B cell (primary cell): ENCODE results near the gene SAMD4B. TPM values are rescaled to one million over a fixed set of nuclear protein-coding genes. Genes with fewer than 3 reads are reported as not detected.

Source experiments
- ATAC-seq: fragments of 200-7000 bp; cut with Tn5 transposase; one replicate; pipeline ENCODE4 v1.10.0; 2021; ENCODE audit warnings: low read depth, mild to moderate bottlenecking, moderate number of reproducible peaks, moderate library complexity
- CTCF ChIA-PET: fragments of 350-600 bp; sonication (Branson Sonifier 250); formaldehyde crosslinking; loops from one replicate; lab custom pipeline; 2021; ENCODE audit warnings: antibody characterized with exemption, inconsistent platforms; lab: Charles Lee
- POLR2A ChIA-PET: fragments of 350-600 bp; sonication (Branson Sonifier 250); formaldehyde crosslinking; loops from one replicate; lab custom pipeline; 2021; ENCODE audit warnings: antibody characterized with exemption; lab: Charles Lee
- DNase-seq: peaks from one replicate; pipeline ENCODE4 v3.0.0; 2013
- H2AFZ ChIP-seq: 2 replicates; pipeline ENCODE4 v1.6.1; 2012; ENCODE audit warnings: mild to moderate bottlenecking, low read depth, low read length; ENCODE audit not compliant: insufficient read depth, poor library complexity, severe bottlenecking
- H3K27ac ChIP-seq, 2 donors: 1 replicate in 1 of 2; 2 replicates in 1 of 2; pipeline ENCODE4 v1.5.1; 2012 to 2013; ENCODE audit warnings: low read length in 2 of 2, mild to moderate bottlenecking in 2 of 2, moderate library complexity in 1 of 2
- H3K27me3 ChIP-seq, 4 experiments: fragments of 200-600 bp in 1 of 4; sonication (generic) in 1 of 4; replicated peaks in 1 of 4; 1 replicate in 2 of 4; 2 replicates in 2 of 4; pipeline versions ENCODE4 v1.6.1 to v1.7.0; 2013 to 2016; ENCODE audit warnings: low read length in 3 of 4, mild to moderate bottlenecking in 2 of 4, mixed read lengths in 1 of 4, moderate library complexity in 1 of 4; ENCODE audit not compliant: insufficient read depth in 4 of 4, control insufficient read depth in 3 of 4; ENCODE audit errors: control extremely low read depth in 1 of 4
- H3K36me3 ChIP-seq, 2 experiments: replicated peaks in 1 of 2; 1 replicate in 1 of 2; 2 replicates in 1 of 2; pipeline versions ENCODE4 v1.6.1 to v1.7.1; 2013; ENCODE audit warnings: low read length in 1 of 2; ENCODE audit not compliant: insufficient read depth in 2 of 2, control insufficient read depth in 1 of 2; ENCODE audit errors: control extremely low read depth in 1 of 2, extremely low read depth in 1 of 2
- H3K4me1 ChIP-seq, 2 donors: fragments of 200-600 bp in 1 of 2; sonication (generic) in 1 of 2; 1 replicate in 1 of 2; 2 replicates in 1 of 2; pipeline versions ENCODE4 v1.5.1 to v1.6.1; 2013 to 2017; ENCODE audit warnings: low read length in 2 of 2; ENCODE audit not compliant: control insufficient read depth in 2 of 2, insufficient read depth in 2 of 2
- H3K4me2 ChIP-seq: replicated peaks from 2 replicates; pipeline ENCODE3; 2012; ENCODE audit warnings: mild to moderate bottlenecking, low read depth, low read length; ENCODE audit not compliant: poor library complexity, severe bottlenecking
- H3K4me3 ChIP-seq, 5 experiments: fragments of 200-600 bp in 1 of 5; sonication (generic) in 1 of 5; 1 replicate in 3 of 5; 2 replicates in 2 of 5; pipeline versions ENCODE4 v1.5.1 to v1.7.0; 2011 to 2016; ENCODE audit warnings: low read length in 4 of 5, mild to moderate bottlenecking in 4 of 5, low read depth in 2 of 5, control low read depth in 1 of 5, moderate library complexity in 1 of 5; ENCODE audit not compliant: insufficient read depth in 1 of 5; ENCODE audit errors: control extremely low read depth in 1 of 5, extremely low read depth in 1 of 5
- H3K79me2 ChIP-seq: fragments of 200-600 bp; sonication (generic); one replicate; pipeline ENCODE4 v1.6.0; 2016; ENCODE audit warnings: low read length; ENCODE audit not compliant: control insufficient read depth, insufficient read depth
- H3K9ac ChIP-seq: fragments of 200-600 bp; sonication (generic); 2 replicates; pipeline ENCODE4 v1.6.1; 2017; ENCODE audit warnings: mild to moderate bottlenecking, low read length, moderate library complexity
- H3K9me3 ChIP-seq, 3 donors: one replicate each; pipeline versions ENCODE4 v1.6.1 to v1.7.1; 2013; ENCODE audit warnings: low read length in 2 of 3; ENCODE audit not compliant: control insufficient read depth in 2 of 3, insufficient read depth in 1 of 3; ENCODE audit errors: control extremely low read depth in 1 of 3
- H4K20me1 ChIP-seq: 2 replicates; pipeline ENCODE4 v1.6.0; 2012; ENCODE audit warnings: mild to moderate bottlenecking, low read length; ENCODE audit not compliant: insufficient read depth, control insufficient read depth, poor library complexity, severe bottlenecking
- H3K27ac Mint-ChIP-seq: one replicate; pipeline ENCODE4 v1.8.0; 2021; ENCODE audit warnings: mixed read lengths
- H3K27me3 Mint-ChIP-seq: one replicate; pipeline ENCODE4 v1.8.0; 2021; ENCODE audit warnings: mixed read lengths
- H3K4me1 Mint-ChIP-seq: one replicate; pipeline ENCODE4 v1.8.0; 2021; ENCODE audit warnings: mixed read lengths
- H3K4me3 Mint-ChIP-seq: one replicate; pipeline ENCODE4 v1.8.0; 2021; ENCODE audit warnings: mixed read lengths
- H3K9me3 Mint-ChIP-seq: one replicate; pipeline ENCODE4 v1.8.0; 2022; ENCODE audit warnings: mixed read lengths; ENCODE audit not compliant: insufficient read depth
- CTCF ChIP-seq: fragments of 200-600 bp; IDR thresholded peaks from one replicate; pipeline ENCODE4 v1.8.0; 2022; ENCODE audit warnings: antibody characterized with exemption, mild to moderate bottlenecking
- EZH2 ChIP-seq: IDR thresholded peaks from 2 replicates; pipeline ENCODE4 v1.6.1; 2012; ENCODE audit warnings: borderline replicate concordance, low read depth, mild to moderate bottlenecking, moderate library complexity, low read length; ENCODE audit not compliant: insufficient read depth, poor library complexity, severe bottlenecking
- WGBS: methylation state at CpG from one replicate; pipeline ENCODE4 v1.1.5; 2013; ENCODE audit warnings: missing lambda C conversion rate; ENCODE audit not compliant: insufficient coverage; 5-methylcytosine and 5-hydroxymethylcytosine counted together
- intact Hi-C: fragments of 100-400 bp; cut with micrococcal nuclease; formaldehyde crosslinking; loops from one replicate; pipeline ENCODE4 v1.10.0; 2022
- polyA plus RNA-seq: library from polyadenylated mRNA; depleted of rRNA; stranded (reverse); fragments of >200 nt; gene quantifications from 2 replicates; pipeline ENCODE4 v1.2.3, GENCODE V29; 2012
- total RNA-seq, 2 donors: library from RNA; stranded (reverse); fragments of 120-200 nt in 1 of 2; gene quantifications; 1 replicate in 1 of 2; 2 replicates in 1 of 2; pipeline versions ENCODE4 v1.2.3 to v1.2.4, GENCODE V29; 2013 to 2022

SAMD4B gene
- total and polyA plus RNA-seq, 2 donors (not counting 1 experiment from before 2014, with no cell fraction given) = 87.3 to 90.0 TPM

- TF ChIP-seq EZH2 = no peak
- no peak for TF ChIP-seq CTCF
- no peak for DNase-seq
- H2AFZ ChIP-seq = no peak overlapping the region
- no peaks in the 10 kb centered on the region for H3K4me1 ChIP-seq
- no peaks in the 10 kb centered on the region for H3K4me1 Mint-ChIP-seq
- intact Hi-C loops = no loop called here
- H4K20me1 ChIP-seq = no peaks in the 10 kb centered on the region
- no peak overlapping the region for H3K27ac ChIP-seq
- H3K27me3 ChIP-seq = peaks cover 0 to 9% (median 2%) of the 10 kb centered on the region in 4 experiments
- no peaks in the 10 kb centered on the region for H3K9me3 Mint-ChIP-seq
- no peak for ATAC-seq
- no peak overlapping the region for H3K27ac Mint-ChIP-seq
- no peak overlapping the region for H3K4me3 ChIP-seq
- no peaks in the 10 kb centered on the region for H3K9me3 ChIP-seq
- H3K79me2 ChIP-seq = no peaks in the 10 kb centered on the region
- 84% methylated on average over 4 of the region's 4 CpGs for WGBS
- H3K9ac ChIP-seq = no peak overlapping the region
- no peak overlapping the region for H3K4me3 Mint-ChIP-seq
- ChIA-PET CTCF (interaction anchor here (0.6 kb wide), 1 partner anchor 63 kb away, joined by 6 read pairs; no protein-coding TSS in a partner anchor), POLR2A (no interaction called here)
- H3K4me2 ChIP-seq = no peak overlapping the region
- no peaks in the 10 kb centered on the region for H3K36me3 ChIP-seq
- H3K27me3 Mint-ChIP-seq = peaks cover 32% of the 10 kb centered on the region
Measured at GRCh38 chr19:39293394-39293793, 48.8 kb upstream of the SAMD4B start.

GRCh38 chr19:39296055-39296645 lies 46.1 kb upstream of the SAMD4B start, which contains the start of gene IFNL1:
TSS of gene IFNL1 (plus strand) at chr19:39296407. CDS start at chr19:39296422, 15 bp downstream.
- H3K27ac ChIP-seq = no peak within 1 kb of the TSS
- H2AFZ ChIP-seq = no peak within 1 kb of the TSS
- no peaks in the 10 kb centered on the region for H3K36me3 ChIP-seq
- no peaks in the 10 kb centered on the region for H3K4me1 Mint-ChIP-seq
- TF ChIP-seq EZH2 = no peak
- DNase-seq (no peak), ATAC-seq (no peak)
- no peak within 1 kb of the TSS for H3K4me3 ChIP-seq
- no peaks in the 10 kb centered on the region for H4K20me1 ChIP-seq
- peaks cover 27% of the 10 kb centered on the region for H3K27me3 Mint-ChIP-seq
- H3K4me2 ChIP-seq = no peak within 1 kb of the TSS
- peaks cover 0 to 6% (median under 1%) of the 10 kb centered on the region in 4 experiments for H3K27me3 ChIP-seq
- no peak within 1 kb of the TSS for H3K9ac ChIP-seq
- H3K79me2 ChIP-seq = no peaks in the 10 kb centered on the region
- WGBS = 91% methylated on average over 11 of the region's 11 CpGs
- H3K9me3 Mint-ChIP-seq = no peaks in the 10 kb centered on the region
- H3K4me1 ChIP-seq = no peaks in the 10 kb centered on the region
- POLR2A ChIA-PET = no interaction called here
- intact Hi-C loops = no loop called here
- H3K27ac Mint-ChIP-seq = no peak within 1 kb of the TSS
- CTCF ChIA-PET = no interaction called here
- no peak within 1 kb of the TSS for H3K4me3 Mint-ChIP-seq
- H3K9me3 ChIP-seq = no peaks in the 10 kb centered on the region
